ENCODE data around the gene TSR3.

TSR3 gene

DNA sequence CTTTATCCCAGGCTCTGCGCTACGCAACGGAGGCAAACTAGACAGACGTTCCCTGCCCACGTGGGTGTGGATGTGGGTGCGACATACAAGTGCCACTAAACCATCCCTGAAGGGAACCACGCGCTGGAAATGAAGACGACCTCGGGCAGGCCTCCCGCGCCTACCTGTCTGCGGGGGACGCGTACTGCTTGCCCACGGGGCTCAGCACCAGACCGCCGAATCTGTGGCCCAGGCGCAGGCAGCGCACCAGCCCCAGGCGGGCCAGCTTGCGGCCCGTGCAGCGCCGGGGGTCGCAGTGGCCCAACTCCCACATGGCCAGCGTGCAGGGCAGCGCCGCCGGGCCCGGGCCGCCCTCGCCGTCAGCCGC lies 480 bp downstream of the TSR3 start:
- no peak for DNase-seq (ENCODE audit: low read depth)

DNA sequence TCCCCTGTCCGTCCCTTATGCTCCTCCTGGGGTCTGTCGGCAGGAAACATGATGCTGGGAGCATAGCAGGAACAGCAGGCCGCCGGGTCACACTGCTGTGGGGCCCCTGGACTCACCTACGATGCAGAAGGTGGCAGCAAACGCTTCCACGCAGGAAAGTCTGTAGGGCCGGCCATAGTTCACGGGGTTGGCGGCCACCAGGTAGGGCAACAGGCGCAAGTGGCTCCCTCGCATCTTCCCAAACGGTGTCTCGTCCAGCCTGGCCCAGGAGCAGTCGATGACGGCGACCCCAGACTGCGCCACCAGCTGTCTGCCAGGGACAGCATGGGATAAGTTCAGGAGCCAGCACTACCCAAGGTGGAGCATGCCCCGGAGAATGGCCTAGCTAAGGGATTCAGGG lies 987 bp downstream of the TSR3 start:
- DNase-seq (ENCODE audit: low read depth): no peak

DNA sequence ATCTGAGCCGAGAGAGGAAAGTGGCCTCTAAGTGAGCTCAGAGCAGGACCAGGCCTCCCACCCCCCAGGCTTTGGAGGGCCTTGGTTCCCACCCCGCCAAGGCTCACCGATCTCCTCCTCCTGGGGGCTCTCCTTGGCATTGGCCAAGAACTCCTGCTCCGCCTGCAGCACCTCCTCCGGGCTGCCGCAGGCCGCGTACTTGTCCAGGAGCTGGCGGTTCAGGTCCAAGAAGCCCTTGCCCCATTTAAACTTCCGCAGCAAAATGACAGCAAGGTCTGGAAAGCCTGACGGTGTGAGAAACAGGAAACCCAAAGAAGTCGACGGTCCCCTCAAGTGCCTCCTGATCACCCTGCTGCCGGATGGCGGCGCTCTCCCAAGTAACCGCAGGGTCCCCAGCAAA lies 1.7 kb downstream of the TSR3 start:
- no peak for DNase-seq (ENCODE audit: low read depth)

DNA sequence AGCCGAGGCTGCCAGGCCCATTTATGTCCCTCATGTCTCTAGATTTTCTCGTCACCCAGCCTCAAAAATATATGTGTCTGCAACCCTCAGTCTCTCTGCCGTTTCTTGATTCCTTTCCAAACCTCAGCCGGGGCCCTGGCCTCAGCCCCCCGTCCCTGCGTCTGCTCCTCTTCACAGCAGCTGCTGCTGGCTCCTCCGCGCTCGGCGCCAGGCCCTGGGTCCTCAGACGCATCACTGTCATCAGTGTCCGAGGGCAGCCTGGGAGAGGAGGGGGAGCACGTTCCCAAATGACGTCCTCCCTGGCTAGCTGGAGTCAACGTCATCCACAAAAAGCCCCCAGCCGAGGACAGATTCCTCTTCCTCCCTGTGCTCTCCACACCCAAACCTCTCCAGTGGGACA lies 2.3 kb downstream of the TSR3 start:
- DNase-seq (ENCODE audit: low read depth): no peak

DNA sequence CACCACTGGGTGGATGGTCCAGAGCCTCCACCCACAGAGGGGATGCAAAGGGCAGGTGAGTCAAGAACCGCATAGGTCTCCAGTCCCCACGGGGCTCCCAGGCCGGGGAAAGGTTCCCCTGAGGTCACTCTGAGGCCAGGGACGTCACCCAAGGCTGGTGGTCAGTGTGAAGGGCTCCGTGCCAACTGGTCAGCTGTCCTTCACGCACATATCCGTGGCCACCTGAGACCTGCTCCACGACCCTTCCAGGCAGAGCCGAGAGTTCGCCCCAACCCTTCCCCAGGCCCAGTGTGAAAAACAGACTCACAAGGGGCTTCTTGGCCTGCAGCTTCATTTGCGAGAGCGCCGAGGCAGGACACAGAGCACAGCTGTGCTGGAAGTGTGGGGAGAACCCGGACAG lies 2.8 kb downstream of the TSR3 start:
- DNase-seq (ENCODE audit: low read depth): no peak

DNA sequence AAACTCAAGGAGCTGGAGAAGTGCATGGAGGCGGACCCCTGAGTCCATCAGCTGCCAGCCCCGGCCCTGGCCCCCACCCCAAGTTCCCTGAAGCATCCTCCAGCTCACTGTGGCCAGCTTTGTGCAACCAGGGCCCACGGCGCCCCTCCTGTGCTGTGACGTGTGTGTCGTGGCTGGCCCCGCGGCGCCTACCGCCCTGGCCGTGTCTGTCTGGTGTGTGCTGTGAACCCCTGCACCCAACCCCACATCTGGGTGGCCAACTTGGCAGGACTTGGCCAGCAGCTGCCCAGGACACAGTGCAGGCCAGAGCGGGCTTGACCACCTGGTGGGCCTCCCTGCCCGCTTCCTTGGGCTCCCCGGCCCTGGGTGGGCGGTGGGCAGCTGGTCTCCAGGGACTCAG lies 3.2 kb downstream of the TSR3 start:
- DNase-seq (ENCODE audit: low read depth): no peak

DNA sequence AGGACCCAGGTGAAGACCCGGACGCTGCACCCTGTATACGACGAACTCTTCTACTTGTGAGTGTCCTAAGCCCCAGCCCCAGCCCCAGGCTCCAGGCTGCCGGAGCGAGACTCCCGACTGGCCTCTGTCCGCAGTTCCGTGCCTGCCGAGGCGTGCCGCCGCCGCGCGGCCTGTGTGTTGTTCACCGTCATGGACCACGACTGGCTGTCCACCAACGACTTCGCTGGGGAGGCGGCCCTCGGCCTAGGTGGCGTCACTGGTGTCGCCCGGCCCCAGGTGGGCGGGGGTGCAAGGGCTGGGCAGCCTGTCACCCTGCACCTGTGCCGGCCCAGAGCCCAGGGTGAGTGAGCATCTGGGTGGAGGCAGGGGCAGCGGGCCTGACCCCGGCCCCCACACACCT lies 3.7 kb downstream of the TSR3 start:
- DNase-seq (ENCODE audit: low read depth): no peak

DNA sequence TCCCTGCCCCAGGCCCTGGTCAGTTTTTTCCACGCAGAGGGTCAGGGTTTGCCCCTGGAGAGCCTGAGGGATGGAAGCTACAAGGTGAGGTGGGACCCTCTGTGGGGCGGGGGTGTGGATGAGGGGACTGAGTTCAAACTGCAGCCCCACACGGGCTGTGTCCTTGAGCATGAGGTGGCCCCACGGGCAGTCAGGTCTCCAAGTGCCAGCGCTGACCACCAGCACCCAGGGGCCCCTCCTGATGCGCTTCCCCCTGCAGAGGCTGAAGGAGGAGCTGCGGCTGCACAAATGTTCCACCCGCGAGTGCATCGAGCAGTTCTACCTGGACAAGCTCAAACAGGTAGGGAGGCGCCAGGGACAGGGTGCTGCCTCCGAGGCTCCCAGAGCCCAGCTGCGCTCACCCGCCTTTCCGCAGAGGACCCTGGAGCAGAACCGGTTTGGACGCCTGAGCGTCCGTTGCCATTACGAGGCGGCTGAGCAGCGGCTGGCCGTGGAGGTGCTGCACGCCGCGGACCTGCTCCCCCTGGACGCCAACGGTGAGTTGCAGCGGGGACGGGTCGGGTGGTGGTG lies 4.3 kb downstream of the TSR3 start:
- no peak for DNase-seq (ENCODE audit: low read depth)

DNA sequence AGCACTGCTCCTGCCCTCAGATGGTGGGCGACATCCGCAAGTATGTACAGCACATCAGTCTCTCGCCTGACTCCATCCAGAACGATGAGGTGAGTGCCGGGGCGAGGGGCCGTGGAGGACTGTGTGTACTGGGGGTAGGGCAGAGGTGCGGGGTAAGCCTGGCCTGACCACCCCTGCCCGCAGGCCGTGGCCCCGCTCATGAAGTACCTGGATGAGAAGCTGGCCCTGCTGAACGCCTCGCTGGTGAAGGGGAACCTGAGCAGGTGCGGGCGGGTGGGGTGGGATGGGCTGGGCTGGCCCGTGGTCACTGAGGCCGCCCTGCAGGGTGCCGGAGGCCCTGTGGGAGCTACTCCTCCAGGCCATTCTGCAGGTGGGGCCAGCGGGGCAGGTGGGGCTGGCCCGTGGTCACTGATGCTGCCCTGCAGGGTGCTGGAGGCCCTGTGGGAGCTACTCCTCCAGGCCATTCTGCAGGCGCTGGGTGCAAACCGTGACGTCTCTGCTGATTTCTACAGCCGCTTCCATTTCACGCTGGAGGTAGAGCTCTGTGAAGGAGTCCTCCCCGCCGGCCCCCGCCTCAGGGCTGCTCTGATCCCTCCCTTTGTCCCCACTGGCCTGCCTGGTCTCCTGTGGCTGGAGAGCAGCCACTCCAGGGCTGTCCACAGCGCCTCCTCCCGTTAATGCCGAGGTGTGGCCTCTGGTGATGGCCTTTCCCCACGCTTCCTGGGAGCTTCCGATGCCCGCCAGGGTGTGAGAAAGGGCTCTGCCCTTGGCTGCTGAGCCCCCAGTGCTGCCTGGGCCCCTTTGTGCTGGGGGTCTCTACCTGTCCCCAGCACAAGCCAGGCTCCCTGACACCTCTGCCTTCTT lies 5.0 kb downstream of the TSR3 start:
- DNase-seq (ENCODE audit: low read depth): no peak

DNA sequence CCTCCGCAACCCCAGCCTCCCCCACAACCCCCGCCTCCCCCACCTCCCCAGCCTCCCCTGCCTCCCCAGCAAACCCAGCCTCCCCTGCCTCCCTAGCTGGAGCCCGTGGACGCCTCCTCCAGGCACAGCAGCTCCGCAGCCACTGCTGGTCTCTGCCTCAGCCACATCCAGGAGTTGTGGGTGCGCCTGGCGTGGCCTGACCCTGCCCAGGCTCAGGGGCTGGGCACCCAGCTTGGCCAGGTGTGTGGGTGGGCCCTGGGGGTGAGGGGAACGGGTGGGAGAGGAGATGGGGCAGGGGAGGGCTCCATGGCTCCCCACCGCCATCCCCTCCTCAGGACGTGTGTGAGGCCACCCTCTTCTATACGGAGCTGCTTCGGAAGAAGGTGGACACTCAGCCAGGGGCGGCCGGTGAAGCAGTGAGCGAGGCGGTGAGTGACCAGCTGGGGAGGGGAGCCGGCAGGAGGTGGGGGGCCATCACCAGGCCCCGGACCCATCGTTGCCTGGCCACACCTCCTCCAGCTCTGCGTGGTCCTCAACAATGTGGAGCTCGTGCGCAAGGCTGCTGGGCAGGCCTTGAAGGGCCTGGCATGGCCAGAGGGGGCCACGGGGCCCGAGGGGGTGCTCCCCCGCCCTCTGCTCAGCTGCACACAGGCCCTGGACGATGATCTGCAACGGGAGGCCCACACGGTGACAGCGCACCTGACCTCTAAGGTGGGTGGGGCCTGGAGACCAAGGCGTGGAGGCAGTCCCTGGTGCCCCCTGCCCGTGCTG lies 5.8 kb downstream of the TSR3 start:
- DNase-seq (ENCODE audit: low read depth): no peak

DNA sequence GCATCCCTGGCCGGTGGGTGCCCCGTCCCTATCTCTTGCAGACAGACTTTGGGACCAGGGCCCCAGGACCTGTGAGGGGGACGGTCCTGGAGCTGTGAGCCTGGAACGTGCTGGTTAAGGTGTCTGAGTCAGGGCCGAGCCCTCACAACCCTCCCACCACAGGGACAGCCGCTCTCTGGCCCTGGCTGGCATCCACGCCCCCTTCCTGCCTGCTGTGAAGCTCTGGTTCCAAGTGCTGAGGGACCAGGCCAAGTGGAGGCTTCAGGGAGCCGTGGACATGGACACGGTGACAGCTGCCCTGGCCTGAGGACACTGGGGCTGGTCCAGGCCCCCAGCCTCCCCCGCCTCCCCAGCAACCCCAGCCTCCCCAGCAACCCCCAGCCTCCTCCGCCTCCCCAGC lies 6.6 kb downstream of the TSR3 start:
- DNase-seq (ENCODE audit: low read depth): no peak

DNA sequence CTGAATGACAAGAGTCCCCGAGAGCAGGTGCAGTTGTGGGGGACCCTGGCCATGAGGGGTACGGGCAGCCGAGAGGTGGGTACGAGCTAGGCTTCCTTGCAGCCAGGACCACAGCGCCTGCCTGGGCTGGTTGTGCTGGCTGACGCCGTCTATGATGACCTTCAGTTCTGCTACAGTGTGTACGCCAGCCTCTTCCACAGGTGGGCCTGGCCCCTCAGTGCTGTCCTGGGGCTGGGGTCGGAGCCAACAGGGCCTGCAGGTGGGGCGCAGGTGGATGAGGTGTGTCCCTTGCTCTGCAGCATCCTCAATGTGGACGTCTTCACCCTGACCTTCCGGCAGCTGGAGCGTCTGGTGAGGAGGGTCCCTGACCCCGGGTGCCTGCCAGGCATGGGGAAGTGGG lies 7.2 kb downstream of the TSR3 start:
- DNase-seq (ENCODE audit: low read depth): no peak

DNA sequence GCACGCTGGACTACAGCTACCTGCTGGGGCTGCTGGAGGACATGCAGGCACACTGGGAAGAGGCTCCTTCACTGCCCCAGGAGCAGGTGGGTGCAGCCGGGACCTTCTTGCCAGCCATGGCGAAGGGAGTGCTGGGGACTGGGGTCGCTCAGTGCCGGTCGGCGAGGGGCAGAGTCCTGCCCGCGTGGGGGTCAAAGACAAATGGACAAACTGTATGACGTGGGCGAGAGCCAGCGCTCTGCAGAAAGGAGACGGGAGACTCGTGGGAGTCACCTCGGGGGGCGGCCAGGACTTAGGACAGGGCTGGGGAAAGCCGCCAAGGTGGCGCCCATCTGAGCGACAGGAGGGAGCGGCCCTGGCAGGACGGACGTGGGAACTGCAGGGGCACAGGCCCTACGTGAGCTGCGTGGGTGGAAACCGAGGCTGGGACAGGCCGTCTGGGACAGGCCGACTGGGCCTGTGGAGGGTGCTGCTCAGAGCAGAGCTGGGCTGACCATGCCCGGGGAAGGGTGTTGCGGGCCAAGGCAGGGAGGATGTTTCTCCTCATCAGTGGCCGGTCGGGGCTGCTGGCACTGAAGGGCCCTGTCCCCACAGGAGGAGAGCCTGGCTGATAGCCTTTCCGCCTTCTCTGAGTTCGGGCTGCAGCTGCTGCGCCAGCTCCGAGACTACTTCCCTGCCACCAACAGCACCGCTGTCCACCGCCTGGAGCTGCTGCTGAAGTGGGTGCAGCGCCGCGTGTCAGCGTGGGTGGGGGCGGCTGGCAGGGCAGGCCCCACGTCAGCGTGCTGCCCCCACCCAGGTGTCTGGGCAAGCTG lies 8.0 kb downstream of the TSR3 start:
- no peak for DNase-seq (ENCODE audit: low read depth)

DNA sequence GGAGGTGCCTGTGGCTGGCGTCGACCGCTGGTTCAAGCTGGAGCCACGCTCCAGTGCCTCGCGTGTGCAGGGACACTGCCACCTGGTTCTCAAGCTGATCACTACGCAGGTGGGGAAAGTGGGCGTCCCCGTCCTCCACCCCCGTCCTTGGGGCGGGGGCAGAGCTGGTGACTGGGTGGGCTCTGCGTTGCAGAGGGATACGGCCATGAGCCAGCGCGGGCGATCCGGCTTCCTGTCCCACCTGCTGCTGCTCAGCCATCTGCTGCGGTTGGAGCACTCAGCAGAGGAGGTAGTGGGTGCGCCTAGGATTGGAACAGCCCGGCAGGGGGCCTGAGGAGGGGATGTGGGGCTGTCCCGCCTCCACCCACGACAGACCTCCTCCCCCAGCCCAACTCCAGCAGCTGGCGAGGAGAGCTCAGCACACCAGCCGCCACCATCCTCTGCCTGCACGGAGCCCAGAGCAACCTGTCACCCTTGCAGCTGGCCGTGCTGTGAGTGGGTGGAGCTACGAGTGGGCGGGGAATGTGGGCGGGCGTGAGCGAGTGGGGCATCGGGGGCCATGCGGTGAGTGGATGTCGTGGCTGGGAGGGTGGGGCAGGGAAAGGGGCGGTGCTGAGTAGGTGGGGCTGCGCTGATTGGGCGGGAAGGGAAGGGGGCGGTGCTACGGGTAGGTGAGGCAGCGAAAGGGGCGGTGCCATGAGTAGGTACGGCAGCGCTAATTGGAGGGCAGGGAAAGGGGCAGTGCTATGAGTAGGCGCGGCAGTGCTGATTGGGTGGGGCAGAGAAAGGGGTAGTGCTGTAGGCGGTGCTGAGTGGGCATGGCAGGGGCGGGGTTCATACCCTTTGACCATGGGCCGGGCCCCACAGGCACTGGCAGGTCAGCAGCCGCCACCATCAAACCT lies 8.9 kb downstream of the TSR3 start:
- DNase-seq (ENCODE audit: low read depth): peak; percentile 94

DNA sequence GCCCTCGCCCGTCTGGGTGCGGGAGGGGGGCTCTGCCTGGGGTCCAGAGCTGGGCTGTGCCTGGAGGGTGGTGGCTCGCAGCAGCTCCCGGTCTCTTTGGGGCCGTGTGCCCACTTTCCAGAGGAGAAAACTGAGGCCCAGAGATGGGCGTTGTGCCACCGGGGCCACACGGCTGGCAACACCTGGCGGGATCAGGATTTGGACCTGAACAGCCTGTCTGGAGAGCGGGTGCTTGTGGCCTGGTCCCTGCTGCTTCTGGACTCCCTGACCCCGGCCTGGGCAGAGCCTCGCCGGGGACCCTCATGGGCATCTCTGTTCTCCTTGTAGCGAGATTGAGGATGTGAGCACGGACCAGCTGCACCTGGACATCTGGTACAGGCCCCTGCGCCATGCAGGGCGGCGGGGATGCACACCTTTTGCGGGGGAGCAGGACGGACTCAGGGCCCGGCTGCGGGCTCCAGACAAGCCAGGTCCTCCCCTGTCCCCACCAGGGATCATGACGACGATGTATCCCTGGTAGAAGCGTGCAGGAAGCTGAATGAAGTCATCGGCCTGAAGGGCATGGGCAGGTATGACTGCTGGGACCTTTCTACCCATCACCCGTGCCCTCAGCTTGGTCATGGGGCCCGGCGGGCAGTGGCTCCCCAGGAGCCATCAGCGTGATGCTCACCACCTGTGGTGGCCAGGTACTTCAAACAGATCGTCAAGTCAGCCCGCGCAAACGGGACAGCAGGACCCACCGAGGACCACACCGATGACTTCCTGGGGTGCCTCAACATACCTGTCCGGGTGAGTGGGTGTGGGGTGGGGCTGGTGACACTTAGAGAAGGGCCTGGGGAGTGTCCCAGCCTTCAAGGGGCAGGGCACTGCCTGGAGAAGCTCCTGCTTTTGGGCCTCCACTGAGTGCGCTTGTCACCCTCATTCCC lies 9.9 kb downstream of the TSR3 start:
- DNase-seq (ENCODE audit: low read depth): no peak

DNA sequence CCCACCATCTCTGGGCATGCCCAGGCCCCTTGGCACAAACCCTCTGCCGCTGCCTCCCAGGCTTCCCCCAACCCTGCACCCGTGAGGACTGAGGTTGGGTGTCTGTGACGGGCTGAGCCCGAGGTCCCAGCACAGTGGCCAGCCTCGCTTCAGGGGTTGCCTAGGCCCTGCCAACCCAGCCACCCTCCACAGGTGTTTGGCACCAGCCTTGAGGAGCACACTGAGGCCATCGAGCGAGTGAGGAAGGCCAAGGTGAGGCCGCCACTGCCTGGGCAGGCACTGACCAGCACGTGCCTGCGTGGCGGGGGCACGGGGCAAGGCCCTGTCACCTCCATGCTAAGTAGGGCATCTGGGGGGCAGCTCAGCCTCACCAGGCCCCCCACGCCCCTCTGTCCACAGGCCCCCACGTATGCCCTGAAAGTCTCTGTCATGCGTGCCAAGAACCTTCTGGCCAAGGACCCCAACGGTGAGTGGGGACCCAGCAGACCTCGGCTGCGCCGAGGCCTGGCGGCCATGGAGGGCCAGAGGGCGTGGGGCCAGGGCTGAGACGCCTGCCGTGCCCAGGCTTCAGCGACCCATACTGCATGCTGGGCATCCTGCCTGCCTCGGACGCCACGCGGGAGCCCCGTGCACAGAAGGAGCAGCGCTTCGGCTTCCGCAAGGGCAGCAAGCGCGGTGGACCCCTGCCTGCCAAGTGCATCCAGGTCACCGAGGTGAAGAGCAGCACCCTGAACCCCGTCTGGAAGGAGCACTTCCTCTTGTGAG lies 10.8 kb downstream of the TSR3 start:
- DNase-seq (ENCODE audit: low read depth): no peak

DNA sequence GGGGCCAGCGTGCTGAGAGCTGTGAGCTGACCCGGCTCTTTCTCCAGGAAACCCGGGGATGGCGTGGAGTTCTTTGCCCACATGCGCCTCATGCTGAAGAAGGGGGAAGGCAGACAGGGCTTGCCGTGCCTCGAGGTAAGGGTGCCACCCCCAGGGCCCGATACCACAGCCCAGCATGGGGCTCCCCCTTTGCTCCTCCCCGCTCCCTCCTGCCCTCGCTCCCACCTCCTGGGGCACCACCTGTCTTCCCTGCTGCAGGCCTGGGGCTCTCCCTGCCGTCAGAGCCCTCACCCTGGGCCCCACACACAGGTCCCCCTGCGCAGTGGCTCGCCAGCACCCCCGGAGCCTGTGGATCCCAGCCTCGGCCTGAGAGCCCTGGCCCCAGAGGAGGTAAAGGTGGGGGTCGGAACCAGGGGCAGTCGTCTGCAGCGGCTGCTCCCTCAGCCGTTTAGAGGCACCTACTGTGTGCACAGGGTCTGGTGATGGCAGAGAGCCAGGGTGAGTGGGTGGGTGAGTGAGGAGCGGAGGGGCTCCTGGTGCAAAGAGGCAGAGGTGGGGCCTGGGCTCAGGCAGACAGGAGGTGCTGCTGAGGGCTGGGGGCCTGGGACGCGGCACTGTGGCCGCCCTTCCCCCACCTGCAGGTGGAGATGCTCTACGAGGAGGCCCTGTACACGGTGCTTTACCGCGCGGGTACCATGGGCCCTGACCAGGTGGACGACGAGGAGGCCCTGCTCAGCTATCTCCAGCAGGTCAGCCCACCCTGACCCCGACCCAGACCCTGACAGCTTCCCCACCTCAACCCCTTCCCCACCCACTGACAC lies 12.6 kb downstream of the TSR3 start:
- no peak for DNase-seq (ENCODE audit: low read depth)

DNA sequence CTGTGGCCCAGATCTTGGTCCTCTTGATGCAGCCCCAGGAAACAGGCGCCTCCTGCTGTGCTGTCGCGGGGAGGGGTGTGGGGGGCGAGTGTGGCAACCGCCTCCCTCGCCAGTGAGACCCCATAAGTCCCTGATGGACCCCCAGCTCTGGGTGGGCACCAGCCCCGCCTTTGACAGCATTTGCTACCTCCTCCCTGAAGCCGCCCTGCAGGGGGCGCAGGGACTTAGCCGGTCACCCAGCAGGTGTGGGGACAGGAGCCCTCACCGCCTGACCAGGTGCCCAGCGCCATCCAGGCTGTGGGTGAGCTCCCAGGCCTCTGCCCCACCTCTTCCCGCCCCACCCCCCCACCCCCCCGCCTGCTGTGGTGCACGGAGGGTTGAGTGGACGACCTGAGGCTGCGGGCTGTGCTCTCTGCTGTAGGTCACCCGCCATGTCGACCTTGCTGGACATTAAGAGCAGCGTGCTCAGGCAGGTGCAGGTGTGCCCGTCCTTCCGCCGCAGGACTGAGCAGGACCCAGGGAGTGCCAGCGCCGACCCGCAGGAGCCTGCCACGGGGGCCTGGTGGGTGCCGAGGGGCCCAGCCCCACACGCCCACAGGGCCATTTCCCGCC lies 13.5 kb downstream of the TSR3 start:
- DNase-seq (ENCODE audit: low read depth): no peak
